GM18498 (cell line): ENCODE data around the gene SIPA1L3.
A peak's percentile ranks its signal among the peaks of the same experiment; 100 is the strongest.
"Not testable (repeated sequence)": the region's sequence is repeated elsewhere in the genome, so short reads cannot be mapped to it uniquely, and the experiment has no call there.

Experiments
- ATAC-seq: cut with Tn5 transposase; IDR thresholded peaks from one replicate; pipeline ENCODE4 v1.9.1; 2021; ENCODE audit warnings: mild to moderate bottlenecking, moderate library complexity; ENCODE audit not compliant: unreplicated experiment

Gene SIPA1L3

GRCh38 chr19:38061294-38061693 is 154.3 kb downstream of the SIPA1L3 start:
- no peak for ATAC-seq

- no peak for ATAC-seq
These were observed 156.2 kb downstream of the SIPA1L3 start for GRCh38 chr19:38062959-38063761.

- ATAC-seq = no peak
These were observed 156.9 kb downstream of the SIPA1L3 start for GRCh38 chr19:38063928-38064327.

- ATAC-seq = no peak
These were observed 157.8 kb downstream of the SIPA1L3 start for GRCh38 chr19:38064661-38065425.

GRCh38 chr19:38065775-38066174 is 158.8 kb downstream of the SIPA1L3 start:
- not testable (repeated sequence) for ATAC-seq

- ATAC-seq = no peak
These were observed 161.8 kb downstream of the SIPA1L3 start for GRCh38 chr19:38068826-38069225.

- no peak for ATAC-seq
These were observed 163.6 kb downstream of the SIPA1L3 start for GRCh38 chr19:38070573-38070972.

- not testable (repeated sequence) for ATAC-seq
These were observed 164.0 kb downstream of the SIPA1L3 start for GRCh38 chr19:38071054-38071453.

GRCh38 chr19:38071647-38072046 is 164.6 kb downstream of the SIPA1L3 start:
- no peak for ATAC-seq

GRCh38 chr19:38072776-38073750 is 166.1 kb downstream of the SIPA1L3 start:
- no peak for ATAC-seq

GRCh38 chr19:38073841-38074685 is 167.1 kb downstream of the SIPA1L3 start:
- ATAC-seq = no peak

- ATAC-seq = no peak
These were observed 169.3 kb downstream of the SIPA1L3 start for GRCh38 chr19:38076337-38076736.

GRCh38 chr19:38078302-38078930 is 171.4 kb downstream of the SIPA1L3 start:
- no peak for ATAC-seq

GRCh38 chr19:38079926-38080380 is 172.9 kb downstream of the SIPA1L3 start:
- ATAC-seq = peak; percentile 59

- ATAC-seq = no peak
These were observed 174.7 kb downstream of the SIPA1L3 start for GRCh38 chr19:38081547-38082255.

GRCh38 chr19:38082256-38083118 is 175.5 kb downstream of the SIPA1L3 start:
- no peak for ATAC-seq

- no peak for ATAC-seq
These were observed 177.2 kb downstream of the SIPA1L3 start for GRCh38 chr19:38084196-38084595.

- no peak for ATAC-seq
These were observed 182.4 kb downstream of the SIPA1L3 start for GRCh38 chr19:38089440-38089839.
